ENCODE measurements around the gene KRTAP1-4.
"Not testable (repeated sequence)": the region's sequence is repeated elsewhere in the genome, so short reads cannot be mapped to it uniquely, and the experiment has no call there.

The KRTAP1-4 gene

GRCh38 chr17:41037853-41038350, 7.9 kb upstream of the KRTAP1-4 start:
- no peak for DNase-seq
- H3K27ac ChIP-seq: no peak overlapping the region
- H3K27me3 ChIP-seq (replicated peaks): no peaks in the 10 kb centered on the region
- no peak overlapping the region for H3K4me3 ChIP-seq (ENCODE audit: low read depth, low read length)
- in situ Hi-C loops (cut with HindIII; ENCODE audit: low pct_ligation_motif_present, low sequenced_read_pairs): no loop called here
- TF ChIP-seq CTCF (IDR thresholded peaks at IDR 0.05; ENCODE audit: low read depth, low read length, missing control alignments): no peak
- no peaks in the 10 kb centered on the region for H3K36me3 ChIP-seq (replicated peaks)

- H3K4me3 ChIP-seq (ENCODE audit: low read depth, low read length); H3K27ac ChIP-seq; in situ Hi-C loops (cut with HindIII; ENCODE audit: low pct_ligation_motif_present, low sequenced_read_pairs); H3K27me3 ChIP-seq (replicated peaks); H3K36me3 ChIP-seq (replicated peaks); DNase-seq: not testable (repeated sequence)
Measured at GRCh38 chr17:41034346-41034935, 4.4 kb upstream of the KRTAP1-4 start, which contains the start of gene KRTAP1-3. TSS of gene KRTAP1-3 (minus strand) at chr17:41034874. CDS start at chr17:41034821, 53 bp downstream.

GRCh38 chr17:41026715-41027471, 3.1 kb downstream of the KRTAP1-4 start, which contains the start of gene KRTAP1-5:
TSS of gene KRTAP1-5 (minus strand) at chr17:41027208. CDS start at chr17:41027155, 53 bp downstream.
- DNase-seq: peak; percentile 10
- Histone ChIP-seq H3K27ac (no peak within 1 kb of the TSS), H3K4me3 (ENCODE audit: low read depth, low read length) (no peak within 1 kb of the TSS), H3K27me3 (replicated peaks) (no peaks in the 10 kb centered on the region), H3K36me3 (replicated peaks) (no peaks in the 10 kb centered on the region)
- no peak for TF ChIP-seq CTCF (IDR thresholded peaks at IDR 0.05; ENCODE audit: low read depth, low read length, missing control alignments)
- in situ Hi-C loops (cut with HindIII; ENCODE audit: low pct_ligation_motif_present, low sequenced_read_pairs): no loop called here

- in situ Hi-C loops (cut with HindIII; ENCODE audit: low pct_ligation_motif_present, low sequenced_read_pairs): no loop called here
- Histone ChIP-seq H3K36me3 (replicated peaks) (no peaks in the 10 kb centered on the region), H3K27me3 (replicated peaks) (no peaks in the 10 kb centered on the region), H3K4me3 (ENCODE audit: low read depth, low read length) (no peak overlapping the region), H3K27ac (no peak overlapping the region)
- no peak for TF ChIP-seq CTCF (IDR thresholded peaks at IDR 0.05; ENCODE audit: low read depth, low read length, missing control alignments)
- peak; percentile 7 for DNase-seq
Measured at GRCh38 chr17:41024697-41025096, 5.3 kb downstream of the KRTAP1-4 start.

GRCh38 chr17:41020336-41020735, 9.7 kb downstream of the KRTAP1-4 start:
- no peak overlapping the region for H3K27ac ChIP-seq
- no peaks in the 10 kb centered on the region for H3K27me3 ChIP-seq (replicated peaks)
- in situ Hi-C loops (cut with HindIII; ENCODE audit: low pct_ligation_motif_present, low sequenced_read_pairs): no loop called here
- no peaks in the 10 kb centered on the region for H3K36me3 ChIP-seq (replicated peaks)
- H3K4me3 ChIP-seq (ENCODE audit: low read depth, low read length): no peak overlapping the region
- TF ChIP-seq CTCF (IDR thresholded peaks at IDR 0.05; ENCODE audit: low read depth, low read length, missing control alignments): no peak
- no peak for DNase-seq

- Histone ChIP-seq H3K27me3 (replicated peaks) (no peaks in the 10 kb centered on the region), H3K4me3 (ENCODE audit: low read depth, low read length) (no peak overlapping the region), H3K27ac (no peak overlapping the region), H3K36me3 (replicated peaks) (no peaks in the 10 kb centered on the region)
- no peak for TF ChIP-seq CTCF (IDR thresholded peaks at IDR 0.05; ENCODE audit: low read depth, low read length, missing control alignments)
- no peak for DNase-seq
- in situ Hi-C loops (cut with HindIII; ENCODE audit: low pct_ligation_motif_present, low sequenced_read_pairs): no loop called here
Measured at GRCh38 chr17:41019415-41019814, 10.6 kb downstream of the KRTAP1-4 start.
